Right renal pelvis (tissue), 4 donors: ENCODE data around the gene RBP7. TPM values are rescaled to one million over a fixed set of nuclear protein-coding genes. Genes with fewer than 3 reads are reported as not detected.
"Not testable (repeated sequence)": the region's sequence is repeated elsewhere in the genome, so short reads cannot be mapped to it uniquely, and the experiment has no call there.

Experiments
- DNase-seq, 4 donors: peaks; one replicate each; pipeline ENCODE4 v3.0.0-alpha.2; 2013; ENCODE audit warnings: low read depth in 4 of 4, low spot score in 3 of 4, missing footprints in 1 of 4
- polyA plus RNA-seq, 4 donors: library from polyadenylated mRNA; unstranded; fragments of 120-200 nt; gene quantifications; one replicate each; pipeline ENCODE4 v1.2.1, GENCODE V29; 2013; ENCODE audit not compliant: insufficient read length in 4 of 4

The RBP7 gene
- polyA plus RNA-seq, 4 donors: 21.0 to 35.6 (median 33.6) TPM

- DNase-seq: not testable (repeated sequence)
Measured at GRCh38 chr1:10028956-10029500, 32.0 kb downstream of the RBP7 start.

GRCh38 chr1:10031461-10031860, 34.4 kb downstream of the RBP7 start:
- no peak for DNase-seq

GRCh38 chr1:10032590-10033358, 35.7 kb downstream of the RBP7 start, which contains the start of gene UBE4B:
Gene UBE4B (plus strand): TSS chr1:10032958. CDS start chr1:10033671, 713 bp downstream.
- peak; percentile 97 to 98 (median 98) for DNase-seq

- no peak for DNase-seq
Measured at GRCh38 chr1:10033359-10033845, 36.4 kb downstream of the RBP7 start.

GRCh38 chr1:10042746-10043145, 45.7 kb downstream of the RBP7 start:
- DNase-seq: no peak

GRCh38 chr1:10045480-10046355, 48.7 kb downstream of the RBP7 start:
- DNase-seq: no peak

- no peak for DNase-seq
Measured at GRCh38 chr1:10046356-10047085, 49.5 kb downstream of the RBP7 start.

GRCh38 chr1:10048601-10049000, 51.6 kb downstream of the RBP7 start:
- no peak for DNase-seq

GRCh38 chr1:10050611-10051010, 53.6 kb downstream of the RBP7 start:
- no peak for DNase-seq

- DNase-seq: no peak
Measured at GRCh38 chr1:10051656-10052055, 54.6 kb downstream of the RBP7 start.

- DNase-seq: no peak
Measured at GRCh38 chr1:10052347-10052746, 55.3 kb downstream of the RBP7 start.

- no peak for DNase-seq
Measured at GRCh38 chr1:10054465-10054864, 57.4 kb downstream of the RBP7 start.

- no peak for DNase-seq
Measured at GRCh38 chr1:10056599-10056987, 59.6 kb downstream of the RBP7 start.

GRCh38 chr1:10057343-10057742, 60.3 kb downstream of the RBP7 start:
- no peak for DNase-seq

- DNase-seq: no peak
Measured at GRCh38 chr1:10057796-10058195, 60.8 kb downstream of the RBP7 start.

GRCh38 chr1:10059342-10059718, 62.3 kb downstream of the RBP7 start:
- no peak for DNase-seq

GRCh38 chr1:10060311-10061100, 63.5 kb downstream of the RBP7 start:
- DNase-seq: no peak

GRCh38 chr1:10061276-10061675, 64.2 kb downstream of the RBP7 start:
- DNase-seq: no peak

- no peak for DNase-seq
Measured at GRCh38 chr1:10063878-10064277, 66.8 kb downstream of the RBP7 start.
